HepG2 (cell line): Measurements from ENCODE around the gene C18orf63. TPM values are rescaled to one million over a fixed set of nuclear protein-coding genes. Genes with fewer than 3 reads are reported as not detected.

ENCODE experiments used
- ATAC-seq: fragments of 200-7000 bp; cut with Tn5 transposase; 3 replicates; pipeline ENCODE4 v1.9.1; 2020; ENCODE audit warnings: mild to moderate bottlenecking, moderate library complexity
- BruUV-seq: library from RNA; stranded (reverse); fragments of 400-500 nt; replicated peaks from 2 replicates; lab custom pipeline; 2021; lab: Mats Ljungman, UMichigan
- CTCF ChIA-PET: fragments of 300-600 bp; formaldehyde crosslinking; extraction: SDS; loops from one replicate; lab custom pipeline; 2021; ENCODE audit warnings: low total read pairs, inconsistent platforms, low intra/inter-chr PET ratio; lab: Yijun Ruan, JAX
- POLR2A ChIA-PET: fragments of 350-600 bp; sonication (Branson Sonifier 250); formaldehyde crosslinking; loops from one replicate; lab custom pipeline; 2020; ENCODE audit warnings: antibody characterized with exemption, inconsistent platforms; lab: Yijun Ruan, JAX
- DNase-seq: peaks from one replicate; pipeline ENCODE4 v3.0.0-alpha.2; 2015; ENCODE audit warnings: low spot score
- FAIRE-seq: peaks from 3 replicates; lab custom pipeline; 2011; peaks lifted over from hg19 to GRCh38; lab: Jason Lieb, UNC
- H2AFZ ChIP-seq: one replicate; pipeline ENCODE4 v1.6.1; 2011; ENCODE audit warnings: low read length, inconsistent platforms
- H3K27ac ChIP-seq: fragments of 300-600 bp; 3 replicates; pipeline ENCODE4 v1.8.0; 2011; ENCODE audit warnings: mixed run types, mild to moderate bottlenecking, mixed read lengths, low read length, inconsistent platforms; ENCODE audit not compliant: insufficient read depth; ENCODE audit errors: extremely low read length
- H3K27me3 ChIP-seq, 2 experiments: fragments of 200-600 bp in 1 of 2; 2 replicates in 1 of 2; 3 replicates in 1 of 2; pipeline versions ENCODE4 v1.6.0 to v1.8.0; 2011; ENCODE audit warnings: low read length in 2 of 2, mild to moderate bottlenecking in 2 of 2, moderate library complexity in 2 of 2, inconsistent platforms in 1 of 2; ENCODE audit not compliant: insufficient read depth in 2 of 2, control insufficient read depth in 1 of 2
- H3K36me3 ChIP-seq, 2 experiments: fragments of 200-600 bp in 1 of 2; replicated peaks in 1 of 2; 2 replicates in 1 of 2; 3 replicates in 1 of 2; pipeline versions ENCODE4 v1.5.1 to v1.8.0; 2011; ENCODE audit warnings: low read length in 2 of 2, inconsistent platforms in 1 of 2; ENCODE audit not compliant: insufficient read depth in 2 of 2, control insufficient read depth in 1 of 2
- H3K4me1 ChIP-seq: 2 replicates; pipeline ENCODE4 v1.5.1; 2012; ENCODE audit warnings: low read length, inconsistent platforms; ENCODE audit not compliant: insufficient read depth
- H3K4me2 ChIP-seq: 2 replicates; pipeline ENCODE4 v1.6.0; 2011; ENCODE audit warnings: low read depth, low read length, inconsistent platforms
- H3K4me3 ChIP-seq, 3 experiments: fragments of 200-600 bp in 1 of 3; sonication (generic), shearing (Covaris generic) in 1 of 3; replicated peaks in 1 of 3; 2 replicates each; pipeline ENCODE4 v1.5.1; 2011 to 2016; ENCODE audit warnings: low read length in 3 of 3, inconsistent platforms in 2 of 3, low read depth in 2 of 3, mild to moderate bottlenecking in 2 of 3, control low read depth in 1 of 3, mixed read lengths in 1 of 3; ENCODE audit not compliant: insufficient read depth in 1 of 3
- H3K79me2 ChIP-seq: one replicate; pipeline ENCODE4 v1.6.1; 2011; ENCODE audit warnings: low read length, inconsistent platforms; ENCODE audit not compliant: insufficient read depth
- H3K9ac ChIP-seq: 2 replicates; pipeline ENCODE4 v1.6.0; 2011; ENCODE audit warnings: mild to moderate bottlenecking, low read depth, low read length, inconsistent platforms; ENCODE audit not compliant: insufficient read depth
- H3K9me3 ChIP-seq: 2 replicates; pipeline ENCODE4 v1.5.1; 2012; ENCODE audit warnings: mild to moderate bottlenecking, low read length
- H4K20me1 ChIP-seq: 2 replicates; pipeline ENCODE4 v1.6.0; 2011; ENCODE audit warnings: inconsistent platforms, mild to moderate bottlenecking, low read length, moderate library complexity; ENCODE audit not compliant: insufficient read depth
- CBFB ChIP-seq: sonication (generic); formaldehyde crosslinking; IDR thresholded peaks from 2 replicates; pipeline ENCODE4 v1.4.0; 2020; ENCODE audit warnings: missing genetic modification reagents
- FOSL2 ChIP-seq: sonication (generic); formaldehyde crosslinking; IDR thresholded peaks from 2 replicates; pipeline ENCODE4 v1.4.0; 2020; ENCODE audit warnings: missing genetic modification reagents
- HDAC1 ChIP-seq: sonication (generic); formaldehyde crosslinking; IDR thresholded peaks from 2 replicates; pipeline ENCODE4 v1.5.1; 2020; ENCODE audit warnings: mild to moderate bottlenecking, missing genetic modification reagents
- HNF4A ChIP-seq: sonication (generic); formaldehyde crosslinking; IDR thresholded peaks from 2 replicates; pipeline ENCODE4 v1.4.0; 2020; ENCODE audit warnings: missing genetic modification reagents
- HNRNPL ChIP-seq: fragments of 200-400 bp; formaldehyde crosslinking; IDR thresholded peaks from 2 replicates; pipeline ENCODE4 v1.6.1; 2017; ENCODE audit warnings: mild to moderate bottlenecking, low read depth, low read length
- KAT2B ChIP-seq: fragments of 150-350 bp; IDR thresholded peaks from 2 replicates; pipeline ENCODE4 v1.6.1; 2014; ENCODE audit warnings: low read depth, low read length, borderline replicate concordance
- MAFF ChIP-seq: IDR thresholded peaks from 2 replicates; pipeline ENCODE4 v1.6.1; 2011; ENCODE audit warnings: low read depth, low read length, improper control_type of control experiment
- MIER2 ChIP-seq: IDR thresholded peaks from 2 replicates; pipeline ENCODE4 v1.6.1; 2016; ENCODE audit warnings: missing biosample characterization, missing genetic modification reagents
- MIER3 ChIP-seq: IDR thresholded peaks from 2 replicates; pipeline ENCODE4 v1.6.1; 2016; ENCODE audit warnings: missing compliant biosample characterization, borderline replicate concordance
- NFKBIZ ChIP-seq: IDR thresholded peaks from 2 replicates; pipeline ENCODE4 v1.6.1; 2018; ENCODE audit warnings: missing genetic modification reagents, missing compliant biosample characterization
- NR2F6 ChIP-seq, 2 experiments: IDR thresholded peaks; 2 replicates each; pipeline ENCODE4 v1.6.1; 2016; ENCODE audit warnings: antibody characterized with exemption in 1 of 2, mild to moderate bottlenecking in 1 of 2
- PHF21A ChIP-seq: sonication (generic); formaldehyde crosslinking; IDR thresholded peaks from 2 replicates; pipeline ENCODE4 v1.5.0; 2020; ENCODE audit warnings: mild to moderate bottlenecking, missing genetic modification reagents
- RFX3 ChIP-seq: IDR thresholded peaks from 2 replicates; pipeline ENCODE4 v1.6.1; 2016; ENCODE audit warnings: missing biosample characterization, missing genetic modification reagents
- SIN3A ChIP-seq: IDR thresholded peaks from 2 replicates; pipeline ENCODE4 v1.6.1; 2011; ENCODE audit warnings: low read depth, mild to moderate bottlenecking, control low read depth, low read length, borderline replicate concordance
- SOX13 ChIP-seq, 3 experiments: fragments of 450-650 bp in 1 of 3; sonication (generic) in 1 of 3; formaldehyde crosslinking in 1 of 3; IDR thresholded peaks in 2 of 3; conservative IDR thresholded peaks in 1 of 3; 2 replicates each; pipeline versions ENCODE4 v1.5.0 to v1.6.1; 2016 to 2020; ENCODE audit warnings: antibody characterized with exemption in 1 of 3, mild to moderate bottlenecking in 1 of 3, missing compliant biosample characterization in 1 of 3, missing genetic modification reagents in 1 of 3, moderate library complexity in 1 of 3
- TEAD3 ChIP-seq: optimal IDR thresholded peaks from 2 replicates; pipeline ENCODE3; 2016; ENCODE audit warnings: borderline replicate concordance
- YEATS2 ChIP-seq: sonication (generic); formaldehyde crosslinking; IDR thresholded peaks from 2 replicates; pipeline ENCODE4 v1.4.0; 2020; ENCODE audit warnings: missing genetic modification reagents, borderline replicate concordance
- ZBTB14 ChIP-seq: sonication (generic); formaldehyde crosslinking; IDR thresholded peaks from 2 replicates; pipeline ENCODE4 v1.4.0; 2020; ENCODE audit warnings: missing genetic modification reagents
- ZNF282 ChIP-seq: fragments of 450-650 bp; IDR thresholded peaks from 2 replicates; pipeline ENCODE4 v1.6.1; 2018; ENCODE audit not compliant: partially characterized antibody
- ZNF343 ChIP-seq: sonication (generic); formaldehyde crosslinking; IDR thresholded peaks from 2 replicates; pipeline ENCODE4 v1.4.0; 2020; ENCODE audit warnings: mild to moderate bottlenecking, missing genetic modification reagents
- WGBS: methylation state at CpG from one replicate; pipeline ENCODE4 v1.1.6; 2017; ENCODE audit warnings: low lambda C conversion rate; 5-methylcytosine and 5-hydroxymethylcytosine counted together
- in situ Hi-C: cut with HindIII; loops from 2 replicates; pipeline ENCODE4 v1.10.0; 2017; ENCODE audit warnings: low pct_unique_long_range_greater_than_20kb; ENCODE audit not compliant: extremely low pct_ligation_motif_present
- intact Hi-C: fragments of 100-400 bp; cut with micrococcal nuclease; formaldehyde crosslinking; loops from one replicate; pipeline ENCODE4 v1.10.0; 2022; ENCODE audit not compliant: unreplicated experiment
- polyA plus RNA-seq, 8 experiments: library from polyadenylated mRNA; depleted of rRNA in 3 of 8; stranded (reverse) in 7 of 8; unstranded in 1 of 8; fragments of >200 nt; fragmentation: Illumina TruSeq in 4 of 8; extraction: Trizol in 4 of 8; gene quantifications; 2 replicates each; pipeline versions ENCODE4 v1.2.1 to v1.2.3, GENCODE V29; 2011 to 2016; ENCODE audit warnings: low read depth in 4 of 8, missing spikeins in 1 of 8, mixed read lengths in 1 of 8; ENCODE audit not compliant: insufficient read depth in 1 of 8
- total RNA-seq, 5 experiments: library from RNA; depleted of rRNA; stranded (reverse); fragments of >200 nt; fragmentation: Illumina TruSeq; extraction: Trizol; gene quantifications; 2 replicates each; pipeline ENCODE4 v1.2.3, GENCODE V29; 2016; ENCODE audit warnings: low read depth in 1 of 5
- TF ChIP-seq, protein P1 (sequence below), 2 experiments: sonication (generic) in 1 of 2; formaldehyde crosslinking in 1 of 2; IDR thresholded peaks; 2 replicates each; pipeline versions ENCODE4 v1.4.0 to v1.6.1; 2018 to 2020; ENCODE audit warnings: missing genetic modification reagents in 2 of 2, borderline replicate concordance in 1 of 2, low read depth in 1 of 2, mild to moderate bottlenecking in 1 of 2, missing biosample characterization in 1 of 2

Gene C18orf63
- total and polyA plus RNA-seq, 2 of the 13 experiments (the other 11 are each of a cell fraction or from before 2014, with no cell fraction given), result 0.01 TPM; not detected in 1

DNA sequence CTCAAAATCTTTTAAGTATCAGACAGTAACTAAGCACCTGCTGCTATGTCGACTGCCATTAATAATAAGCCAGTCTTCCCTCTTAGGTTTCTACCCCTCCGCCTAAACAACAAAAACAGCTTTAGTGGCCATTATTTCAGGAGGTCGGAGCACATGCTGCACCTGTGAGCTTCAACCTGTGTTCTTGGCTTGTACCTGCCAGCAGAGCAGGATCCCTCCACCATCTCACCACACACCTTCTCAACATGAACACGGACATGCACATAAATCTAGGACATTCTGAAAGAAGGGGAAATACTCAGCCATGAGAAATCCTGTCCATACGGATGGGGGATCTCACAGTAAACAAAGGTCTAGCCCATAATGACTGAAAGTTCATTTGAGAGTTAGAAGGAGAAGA is 27.6 kb upstream of the C18orf63 start (continued):
- TF ChIP-seq RFX3 (CRISPR knock-in tag) (no peak), MAFF (no peak), ZNF343 (CRISPR knock-in tag) (no peak), MIER2 (CRISPR knock-in tag) (no peak), HNRNPL (no peak), ZNF282 (no peak), CBFB (no peak)

DNA sequence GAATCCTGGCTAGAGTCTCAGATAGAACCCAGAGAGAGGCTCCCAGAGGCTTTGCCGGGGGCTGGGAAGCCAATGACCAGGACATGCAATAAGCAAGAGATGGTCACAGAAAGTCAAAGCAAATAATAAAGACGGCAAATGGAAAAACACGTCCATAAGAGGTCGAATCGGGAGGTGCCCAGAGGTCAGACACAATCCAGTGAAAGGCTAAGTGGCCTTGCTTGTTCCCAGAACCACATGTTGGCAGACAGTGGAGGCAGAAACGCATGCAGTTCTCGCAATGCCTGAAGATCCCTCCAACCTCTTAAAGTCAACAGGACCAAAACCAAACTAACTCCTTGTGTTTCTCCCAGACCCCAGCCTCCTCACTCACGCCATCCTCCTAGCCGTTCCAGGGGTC is 26.9 kb upstream of the C18orf63 start:
- no peaks in the 10 kb centered on the region for H3K36me3 ChIP-seq
- peak overlapping the region; percentile 87 for H3K9ac ChIP-seq
- POLR2A ChIA-PET, result interaction anchor here (0.9 kb wide), 1 partner anchor 253 kb away, joined by 3 read pairs; no protein-coding TSS in a partner anchor
- peak overlapping the region; percentile 74 for H3K4me2 ChIP-seq
- BruUV-seq, result no TSS peak
- peak overlapping the region; percentile 28 to 60 (median 56) for H3K4me3 ChIP-seq
- in situ Hi-C loops, result loop anchor here (25.0 kb wide), 1 partner anchor 924 kb away; the partner anchor contains the start of genes PTGR3 and TSHZ1
- peaks cover 78% of the 10 kb centered on the region for H3K79me2 ChIP-seq
- DNase-seq (peak; percentile 32), FAIRE-seq (peak; percentile 23), ATAC-seq (no peak)
- no peaks in the 10 kb centered on the region for H3K9me3 ChIP-seq
- no peaks in the 10 kb centered on the region; a peak in 1 of 5 replicates for H3K27me3 ChIP-seq
- CTCF ChIA-PET, result interaction anchor here (2.8 kb wide), 1 partner anchor 92 kb away, joined by 14 read pairs; no protein-coding TSS in a partner anchor
- H2AFZ ChIP-seq, result no peak overlapping the region
- no peaks in the 10 kb centered on the region for H4K20me1 ChIP-seq
- intact Hi-C loops, result loop anchor here (2.0 kb wide), 1 partner anchor 46 kb away; no protein-coding TSS in a partner anchor
- WGBS, result 11% methylated on average over 9 of the region's 9 CpGs
- peaks cover 82% of the 10 kb centered on the region for H3K4me1 ChIP-seq
- H3K27ac ChIP-seq, result peak overlapping the region; percentile 94
- TF ChIP-seq FOSL2 (CRISPR knock-in tag) (0 out of 2 replicates have a peak, but pooled peaks have one; percentile 22), MIER3 (peak; percentile 50; the same call in 1 of the 2 replicates), NR2F6 (IDR thresholded peaks at IDR 0.05) (no peak), NR2F6 (CRISPR knock-in tag; IDR thresholded peaks at IDR 0.05) (peak; percentile 44; the same call in 1 of the 2 replicates), SIN3A (0 out of 2 replicates have a peak, but pooled peaks have one; percentile 39), TEAD3 (CRISPR knock-in tag) (peak; percentile 13), NFKBIZ (CRISPR knock-in tag) (0 out of 2 replicates have a peak, but pooled peaks have one; percentile 35), YEATS2 (peak; percentile 14; the same call in 1 of the 2 replicates), HDAC1 (CRISPR knock-in tag) (0 out of 2 replicates have a peak, but pooled peaks have one; percentile 28), ZBTB14 (CRISPR knock-in tag) (0 out of 2 replicates have a peak, but pooled peaks have one; percentile 22), PHF21A (CRISPR knock-in tag) (peak; percentile 41; the same call in 1 of the 2 replicates), SOX13 (IDR thresholded peaks at IDR 0.05) (no peak), SOX13 (CRISPR knock-in tag; conservative IDR thresholded peaks at IDR 0.05 in 1 of 2, IDR thresholded peaks at IDR 0.05 in 1 of 2) (peak in 1 of 2 experiments; percentile 25; a peak in 1 of 4 replicates), HNF4A (CRISPR knock-in tag) (0 out of 2 replicates have a peak, but pooled peaks have one; percentile 10), KAT2B (no peak)
- TF ChIP-seq, protein P1, sequence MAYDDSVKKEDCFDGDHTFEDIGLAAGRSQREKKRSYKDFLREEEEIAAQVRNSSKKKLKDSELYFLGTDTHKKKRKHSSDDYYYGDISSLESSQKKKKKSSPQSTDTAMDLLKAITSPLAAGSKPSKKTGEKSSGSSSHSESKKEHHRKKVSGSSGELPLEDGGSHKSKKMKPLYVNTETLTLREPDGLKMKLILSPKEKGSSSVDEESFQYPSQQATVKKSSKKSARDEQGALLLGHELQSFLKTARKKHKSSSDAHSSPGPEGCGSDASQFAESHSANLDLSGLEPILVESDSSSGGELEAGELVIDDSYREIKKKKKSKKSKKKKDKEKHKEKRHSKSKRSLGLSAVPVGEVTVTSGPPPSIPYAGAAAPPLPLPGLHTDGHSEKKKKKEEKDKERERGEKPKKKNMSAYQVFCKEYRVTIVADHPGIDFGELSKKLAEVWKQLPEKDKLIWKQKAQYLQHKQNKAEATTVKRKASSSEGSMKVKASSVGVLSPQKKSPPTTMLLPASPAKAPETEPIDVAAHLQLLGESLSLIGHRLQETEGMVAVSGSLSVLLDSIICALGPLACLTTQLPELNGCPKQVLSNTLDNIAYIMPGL (CRISPR knock-in tag; IDR thresholded peaks at IDR 0.05; ENCODE audit: borderline replicate concordance in 1 of 2, low read depth in 1 of 2), result 0 out of 4 replicates have a peak, but pooled peaks of 1 of the 2 experiments have one; percentile 15
